IMR-90 (cell line): ENCODE results near the gene MYH9.
"Not testable (repeated sequence)": the region's sequence is repeated elsewhere in the genome, so short reads cannot be mapped to it uniquely, and the experiment has no call there.

Source experiments
- BHLHE40 ChIP-seq: fragments of 150-350 bp; IDR thresholded peaks from 2 replicates; pipeline ENCODE4 v1.6.1; 2016; ENCODE audit warnings: mild to moderate bottlenecking, low read depth, low read length
- CTCF ChIP-seq: conservative IDR thresholded peaks from 2 replicates; pipeline ENCODE4 v1.5.1; 2012; ENCODE audit warnings: mild to moderate bottlenecking, low read depth, low read length, improper control_type of control experiment
- FOS ChIP-seq: fragments of 150-350 bp; IDR thresholded peaks from 2 replicates; pipeline ENCODE4 v1.6.1; 2016; ENCODE audit warnings: low read depth, low read length
- MAFK ChIP-seq: IDR thresholded peaks from 2 replicates; pipeline ENCODE4 v1.6.1; 2012; ENCODE audit warnings: low read depth, low read length, improper control_type of control experiment
- SMC3 ChIP-seq: fragments of 150-350 bp; IDR thresholded peaks from 2 replicates; pipeline ENCODE4 v1.6.1; 2016; ENCODE audit warnings: low read depth, mild to moderate bottlenecking, antibody characterized with exemption, low read length, moderate library complexity
- USF2 ChIP-seq: fragments of 150-350 bp; IDR thresholded peaks from 2 replicates; pipeline ENCODE4 v1.6.1; 2017; ENCODE audit warnings: mild to moderate bottlenecking, antibody characterized with exemption, low read length, low read depth

DNA sequence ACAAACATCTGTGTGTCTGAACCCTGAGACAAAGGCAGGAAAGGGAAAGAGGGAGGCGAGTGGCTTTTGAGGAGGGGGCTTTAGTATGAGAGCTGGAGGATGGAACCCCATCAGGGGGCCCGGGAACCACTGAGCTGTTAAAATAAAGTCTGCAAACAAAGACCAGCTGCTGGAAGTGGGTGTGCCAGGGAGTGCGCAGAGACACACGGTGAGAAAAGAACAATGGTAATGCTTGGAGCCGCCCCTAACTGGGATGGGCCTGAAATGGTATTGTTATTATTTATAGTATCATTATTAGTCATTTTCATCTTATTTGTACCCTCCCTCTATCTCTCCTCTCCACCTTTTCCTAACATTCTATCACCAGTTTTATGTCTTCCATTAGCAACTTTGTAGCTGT, 132.2 kb downstream of the MYH9 start:
- TF ChIP-seq CTCF, FOS, BHLHE40, MAFK, SMC3, USF2: not testable (repeated sequence)
